Measurements from ENCODE around the gene KRT82.

DNA sequence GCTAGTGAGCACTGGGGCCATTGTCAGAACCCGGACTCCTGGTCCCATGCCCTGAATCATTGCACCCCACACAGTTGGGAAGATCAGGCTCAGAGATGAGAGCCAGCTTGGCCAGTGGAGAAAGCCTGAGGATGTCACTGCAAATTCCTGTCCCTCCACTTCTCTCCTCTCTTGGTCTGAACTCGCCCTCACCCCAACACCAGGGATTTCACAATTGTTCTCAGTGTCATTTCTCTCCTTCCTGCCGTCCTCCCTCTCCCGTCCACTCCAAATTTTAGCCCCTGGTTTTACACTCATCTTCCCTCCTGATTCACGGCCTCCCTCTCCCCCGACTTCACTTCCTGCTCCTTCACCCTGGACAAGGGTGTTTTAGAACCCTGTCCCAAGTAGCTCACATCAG is 16.9 kb upstream of the KRT82 start:
- no peak for TF ChIP-seq POLR2A (IDR thresholded peaks at IDR 0.05)
- TF ChIP-seq, protein P1, sequence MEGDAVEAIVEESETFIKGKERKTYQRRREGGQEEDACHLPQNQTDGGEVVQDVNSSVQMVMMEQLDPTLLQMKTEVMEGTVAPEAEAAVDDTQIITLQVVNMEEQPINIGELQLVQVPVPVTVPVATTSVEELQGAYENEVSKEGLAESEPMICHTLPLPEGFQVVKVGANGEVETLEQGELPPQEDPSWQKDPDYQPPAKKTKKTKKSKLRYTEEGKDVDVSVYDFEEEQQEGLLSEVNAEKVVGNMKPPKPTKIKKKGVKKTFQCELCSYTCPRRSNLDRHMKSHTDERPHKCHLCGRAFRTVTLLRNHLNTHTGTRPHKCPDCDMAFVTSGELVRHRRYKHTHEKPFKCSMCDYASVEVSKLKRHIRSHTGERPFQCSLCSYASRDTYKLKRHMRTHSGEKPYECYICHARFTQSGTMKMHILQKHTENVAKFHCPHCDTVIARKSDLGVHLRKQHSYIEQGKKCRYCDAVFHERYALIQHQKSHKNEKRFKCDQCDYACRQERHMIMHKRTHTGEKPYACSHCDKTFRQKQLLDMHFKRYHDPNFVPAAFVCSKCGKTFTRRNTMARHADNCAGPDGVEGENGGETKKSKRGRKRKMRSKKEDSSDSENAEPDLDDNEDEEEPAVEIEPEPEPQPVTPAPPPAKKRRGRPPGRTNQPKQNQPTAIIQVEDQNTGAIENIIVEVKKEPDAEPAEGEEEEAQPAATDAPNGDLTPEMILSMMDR (IDR thresholded peaks at IDR 0.05 in 8 of 11, conservative IDR thresholded peaks at IDR 0.05 in 3 of 11), result no peak
- no peak for TF ChIP-seq POLR2AphosphoS5 (IDR thresholded peaks at IDR 0.05)

Measured in spleen (tissue), 7 donors.